ENCODE data around the gene HOXC4.
"Not testable (repeated sequence)": the region's sequence is repeated elsewhere in the genome, so short reads cannot be mapped to it uniquely, and the experiment has no call there.

Gene HOXC4

GRCh38 chr12:54041097-54041690, 12.4 kb upstream of the HOXC4 start:
- no peak for FAIRE-seq

DNA sequence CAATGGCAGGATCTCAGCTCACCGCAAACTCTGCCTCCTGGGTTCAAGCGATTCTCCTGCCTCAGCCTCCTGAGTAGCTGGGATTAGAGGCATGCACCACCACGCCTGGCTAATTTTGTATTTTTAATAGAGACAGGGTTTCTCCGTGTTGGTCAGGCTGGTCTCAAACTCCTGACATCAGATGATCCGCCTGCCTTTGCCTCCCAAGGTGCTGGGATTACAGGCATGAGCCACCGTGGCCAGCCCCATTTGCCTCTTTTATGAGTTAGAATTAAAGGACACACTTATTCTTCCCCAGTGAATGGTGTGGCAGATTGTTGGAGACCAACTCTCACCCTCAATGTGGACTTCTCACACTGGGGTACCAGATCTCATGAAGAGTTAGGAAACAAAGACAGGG, 11.6 kb upstream of the HOXC4 start:
- not testable (repeated sequence) for FAIRE-seq

- no peak for FAIRE-seq
Measured at GRCh38 chr12:54042970-54043853, 10.4 kb upstream of the HOXC4 start.

DNA sequence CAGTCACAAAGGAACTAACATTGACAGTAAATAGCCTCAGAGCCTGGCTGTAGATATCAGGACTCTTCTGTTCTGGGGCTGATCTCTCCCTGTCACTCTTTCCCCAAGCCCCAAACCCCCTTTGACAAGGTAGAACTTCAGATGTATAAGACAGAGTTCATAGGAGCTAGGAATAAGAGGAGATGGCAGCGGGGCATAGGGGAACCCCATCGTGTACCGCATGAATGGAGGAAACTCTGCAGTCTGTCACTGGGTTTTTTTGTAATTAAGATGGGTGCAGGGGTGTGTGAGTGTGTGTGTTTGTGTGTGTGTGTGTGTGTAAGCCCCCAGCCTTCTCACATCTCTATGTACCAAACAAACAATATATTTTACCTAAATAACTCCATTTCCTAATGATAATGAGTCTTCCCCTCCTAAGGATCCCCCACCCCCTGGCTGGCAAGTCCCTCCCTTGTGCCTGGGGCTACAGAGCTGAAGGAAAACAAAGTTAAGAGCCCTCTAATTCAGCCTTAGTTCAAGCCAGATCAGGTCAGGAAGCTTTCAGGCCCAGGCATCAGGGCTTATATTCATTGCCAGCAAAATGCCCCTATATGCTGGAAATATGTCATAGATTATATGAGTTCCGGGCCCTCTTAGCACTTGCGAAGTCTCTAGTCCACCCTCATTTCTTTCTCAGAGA, 9.1 kb upstream of the HOXC4 start:
- no peak for FAIRE-seq

DNA sequence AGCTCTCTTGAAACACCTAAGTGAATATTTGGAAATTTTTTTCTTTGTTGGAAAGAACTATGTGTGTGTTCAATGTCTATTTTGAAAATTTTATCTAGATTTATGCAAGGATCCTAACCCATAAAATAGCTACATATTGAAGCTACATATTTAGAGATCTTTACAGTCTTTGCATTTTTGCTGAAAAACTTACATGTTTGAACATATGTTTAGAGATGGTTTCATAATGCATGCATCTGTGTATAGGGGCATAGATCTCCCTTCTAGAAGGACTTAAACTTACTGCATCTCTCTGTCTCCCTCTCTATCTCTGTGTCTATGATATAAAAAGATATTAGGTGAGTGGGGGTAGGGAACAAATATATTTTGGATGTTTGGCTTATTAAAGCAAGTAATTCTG, 8.2 kb upstream of the HOXC4 start:
- FAIRE-seq = peak; percentile 37

GRCh38 chr12:54045868-54046521, 7.6 kb upstream of the HOXC4 start:
- no peak for FAIRE-seq

DNA sequence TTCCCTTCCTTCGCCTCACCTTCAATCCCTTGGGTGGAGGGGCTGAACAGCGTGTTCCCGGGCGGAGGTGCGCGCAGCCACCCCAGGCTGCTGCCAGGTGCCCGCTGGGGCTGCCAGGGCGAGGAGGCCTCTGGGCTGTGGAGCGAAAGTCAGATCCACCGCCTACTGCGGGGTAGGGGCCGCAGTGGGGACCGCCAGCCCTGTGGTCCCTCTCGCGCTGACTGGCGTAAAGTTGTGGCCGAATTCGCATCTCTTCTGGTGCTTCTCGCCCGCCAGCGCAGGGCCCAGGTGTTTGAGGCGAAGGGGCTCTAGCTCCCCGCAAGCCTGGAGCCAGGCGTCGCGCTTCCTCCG, 6.9 kb upstream of the HOXC4 start:
- no peak for FAIRE-seq

- FAIRE-seq = no peak
Measured at GRCh38 chr12:54047160-54047963, 6.3 kb upstream of the HOXC4 start.

DNA sequence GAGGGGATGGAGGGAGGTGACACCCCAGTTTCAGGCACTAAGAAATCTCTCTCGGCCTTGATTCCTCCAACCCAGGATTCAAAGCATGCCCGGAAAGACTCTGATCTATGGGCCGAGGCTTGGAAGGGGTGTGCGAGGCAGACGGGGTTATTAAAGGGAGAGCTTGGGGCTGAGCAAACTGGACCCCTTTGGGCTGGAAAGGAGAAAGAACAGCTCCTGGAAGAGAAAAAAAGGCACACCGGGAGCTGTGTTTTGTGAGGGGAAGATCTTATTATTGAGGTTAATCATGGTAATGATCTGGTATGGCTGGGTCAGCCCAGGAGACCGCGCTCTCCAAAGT, 5.7 kb upstream of the HOXC4 start:
- no peak for FAIRE-seq

GRCh38 chr12:54048406-54049093, 5.1 kb upstream of the HOXC4 start:
- no peak for FAIRE-seq

DNA sequence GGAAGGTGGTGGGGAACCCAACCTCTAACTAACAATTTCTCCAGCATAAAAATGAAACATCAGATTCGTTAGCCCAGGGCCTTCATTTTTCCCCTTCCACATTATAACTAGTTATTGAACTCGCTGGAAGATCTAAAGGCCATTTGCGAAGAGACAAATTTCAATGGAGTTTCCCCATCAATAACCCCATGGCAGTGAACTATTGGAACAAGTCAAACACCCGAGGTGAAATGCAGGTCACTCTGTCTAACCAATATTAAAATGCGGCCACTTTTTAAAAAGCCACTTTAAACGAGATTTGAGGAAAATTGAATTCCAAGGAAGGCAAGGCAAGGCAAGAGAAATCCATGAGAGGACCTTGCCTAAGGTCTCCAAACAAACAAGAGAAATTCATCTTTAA, 4.5 kb upstream of the HOXC4 start:
- no peak for FAIRE-seq

GRCh38 chr12:54050482-54050810, 3.2 kb upstream of the HOXC4 start:
- no peak for FAIRE-seq

- FAIRE-seq = no peak
Measured at GRCh38 chr12:54051026-54051842, 2.4 kb upstream of the HOXC4 start.

DNA sequence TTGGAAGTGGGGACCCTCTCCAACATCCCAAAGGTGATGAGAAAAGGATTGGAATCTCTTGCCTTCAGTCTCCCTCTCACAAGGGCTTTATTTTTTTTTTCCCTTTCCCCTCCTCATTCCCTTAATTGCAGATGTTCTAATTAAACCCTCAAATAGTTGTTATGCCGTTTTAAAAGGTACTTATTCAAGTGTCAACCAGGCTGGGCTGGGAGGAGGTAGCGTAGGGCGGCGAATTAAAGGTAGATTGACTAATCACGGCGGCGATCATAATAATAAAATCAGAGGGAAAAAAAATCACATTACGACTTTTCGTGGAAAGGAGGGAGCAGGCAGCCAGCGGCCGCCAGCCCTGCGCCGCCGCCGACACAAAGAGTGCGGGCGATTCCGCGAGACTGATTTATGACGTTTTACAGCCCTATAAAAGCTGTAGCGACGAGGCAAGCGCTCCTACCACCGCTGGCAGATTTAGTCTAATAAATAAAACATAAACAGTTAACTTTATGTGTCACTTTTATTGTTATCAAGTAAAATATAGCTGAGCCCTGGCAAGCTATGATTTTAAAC, 1.7 kb upstream of the HOXC4 start:
- peak; percentile 88 for FAIRE-seq

DNA sequence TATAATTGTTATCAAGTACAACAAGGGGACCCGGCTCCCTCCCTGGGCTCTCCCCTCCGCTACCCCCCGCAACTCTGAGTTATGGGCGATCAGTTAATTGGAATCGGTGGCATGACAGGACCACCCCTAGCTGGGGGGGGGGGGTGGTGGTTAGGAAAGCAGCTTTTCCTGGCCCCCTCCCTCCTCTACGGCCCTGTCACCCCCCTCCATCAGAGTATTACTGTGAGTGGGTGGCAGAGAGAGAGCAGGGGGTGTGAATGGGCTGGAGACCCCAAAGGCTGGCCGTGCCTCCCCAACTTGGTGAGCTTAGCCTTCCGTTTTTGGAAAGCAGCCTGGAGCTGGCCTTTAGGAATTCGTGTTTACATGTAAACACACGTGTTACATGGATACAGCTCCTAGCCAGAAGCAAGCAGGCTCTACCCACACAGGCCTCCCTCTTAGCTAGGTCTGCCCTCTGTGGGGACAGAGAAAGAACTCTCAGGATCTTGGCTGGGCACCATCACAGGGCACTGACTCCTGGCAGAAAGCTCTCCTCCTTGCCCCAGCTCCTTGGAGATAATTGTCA, 1.1 kb upstream of the HOXC4 start:
- FAIRE-seq = no peak

- FAIRE-seq = no peak
Measured at GRCh38 chr12:54053003-54053750, 458 bp upstream of the HOXC4 start.

DNA sequence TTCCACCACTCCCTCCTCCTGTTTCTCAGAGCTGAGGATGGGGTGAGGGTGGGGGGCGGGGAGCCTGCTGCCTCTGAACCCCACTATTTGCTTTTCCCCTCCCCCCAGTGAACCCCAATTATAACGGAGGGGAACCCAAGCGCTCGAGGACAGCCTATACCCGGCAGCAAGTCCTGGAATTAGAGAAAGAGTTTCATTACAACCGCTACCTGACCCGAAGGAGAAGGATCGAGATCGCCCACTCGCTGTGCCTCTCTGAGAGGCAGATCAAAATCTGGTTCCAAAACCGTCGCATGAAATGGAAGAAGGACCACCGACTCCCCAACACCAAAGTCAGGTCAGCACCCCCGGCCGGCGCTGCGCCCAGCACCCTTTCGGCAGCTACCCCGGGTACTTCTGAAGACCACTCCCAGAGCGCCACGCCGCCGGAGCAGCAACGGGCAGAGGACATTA, 1.1 kb downstream of the HOXC4 start:
- FAIRE-seq = no peak

- FAIRE-seq = no peak
Measured at GRCh38 chr12:54055552-54055951, 1.9 kb downstream of the HOXC4 start.

DNA sequence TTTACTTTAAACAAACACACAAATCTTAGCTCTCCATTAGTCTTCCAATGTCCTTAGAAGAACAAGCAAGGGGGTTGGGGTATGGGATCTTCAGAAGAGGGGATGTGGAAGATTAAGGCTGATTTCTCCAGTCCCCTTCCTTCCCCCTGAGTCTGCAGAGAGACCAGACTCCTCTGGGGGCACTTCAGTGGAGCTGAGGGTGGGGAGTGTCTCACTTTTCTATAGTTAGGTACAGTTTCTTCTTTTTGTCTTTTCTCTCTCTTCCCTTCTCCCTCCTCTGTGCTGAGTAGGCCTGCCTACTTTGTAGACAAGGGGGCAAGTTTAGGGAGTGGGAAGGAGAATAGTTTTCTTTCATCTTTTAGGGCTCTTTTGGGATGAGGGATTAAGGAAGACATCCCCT, 2.5 kb downstream of the HOXC4 start:
- no peak for FAIRE-seq
